IMR-90 (cell line): ENCODE measurements around the gene COL27A1. TPM values are rescaled to one million over a fixed set of nuclear protein-coding genes. Genes with fewer than 3 reads are reported as not detected.

ENCODE experiments used
- ATAC-seq: fragments of 200-7000 bp; cut with Tn5 transposase; 2 replicates; pipeline ENCODE4 v1.9.1; 2020; ENCODE audit warnings: low read depth, mild to moderate bottlenecking, moderate library complexity
- BruUV-seq: library from RNA; stranded (reverse); fragments of 400-500 nt; replicated peaks from 2 replicates; lab custom pipeline; 2021; lab: Mats Ljungman, UMichigan
- CTCF ChIA-PET: fragments of 300-600 bp; formaldehyde crosslinking; extraction: SDS; loops from one replicate; lab custom pipeline; 2021; ENCODE audit warnings: antibody characterized with exemption; lab: Yijun Ruan, JAX
- POLR2A ChIA-PET: fragments of 300-600 bp; sonication (Branson Sonifier 250); formaldehyde crosslinking; loops from one replicate; lab custom pipeline; 2022; ENCODE audit warnings: antibody characterized with exemption; ENCODE audit not compliant: unreplicated experiment; lab: Charles Lee
- DNase-seq: peaks from one replicate; pipeline ENCODE4 v3.0.0; 2013
- H2AFZ ChIP-seq: replicated peaks from 2 replicates; pipeline ENCODE3; 2013; ENCODE audit warnings: low read length, mild to moderate bottlenecking; ENCODE audit not compliant: poor library complexity
- H2AK5ac ChIP-seq: 2 replicates; pipeline ENCODE4 v1.6.1; 2013; ENCODE audit warnings: low read depth, low read length, inconsistent platforms
- H2AK9ac ChIP-seq: replicated peaks from 2 replicates; pipeline ENCODE3; 2013; ENCODE audit warnings: mild to moderate bottlenecking, low read depth, low read length, moderate library complexity; ENCODE audit not compliant: poor library complexity
- H2BK120ac ChIP-seq: 2 replicates; pipeline ENCODE4 v1.6.1; 2013; ENCODE audit warnings: low read depth, low read length, inconsistent platforms
- H2BK15ac ChIP-seq: 3 replicates; pipeline ENCODE4 v1.6.1; 2013; ENCODE audit warnings: low read depth, low read length, inconsistent platforms
- H2BK20ac ChIP-seq: 2 replicates; pipeline ENCODE4 v1.6.1; 2013; ENCODE audit warnings: low read depth, mild to moderate bottlenecking, inconsistent platforms, low read length, moderate library complexity
- H2BK5ac ChIP-seq: 2 replicates; pipeline ENCODE4 v1.6.1; 2013; ENCODE audit warnings: mild to moderate bottlenecking, low read depth, low read length, inconsistent platforms; ENCODE audit not compliant: poor library complexity, severe bottlenecking
- H3K14ac ChIP-seq: replicated peaks from 2 replicates; pipeline ENCODE4 v1.6.1; 2013; ENCODE audit warnings: low read depth, low read length, inconsistent platforms
- H3K18ac ChIP-seq: 2 replicates; pipeline ENCODE4 v1.6.1; 2013; ENCODE audit warnings: low read depth, low read length, control low read depth
- H3K23ac ChIP-seq: 2 replicates; pipeline ENCODE4 v1.6.1; 2013; ENCODE audit warnings: low read depth, low read length, inconsistent platforms
- H3K27ac ChIP-seq: 2 replicates; pipeline ENCODE4 v1.5.1; 2013; ENCODE audit warnings: mild to moderate bottlenecking, control low read depth, low read length; ENCODE audit not compliant: insufficient read depth
- H3K27me3 ChIP-seq: 2 replicates; pipeline ENCODE4 v1.6.1; 2013; ENCODE audit warnings: low read length; ENCODE audit not compliant: control insufficient read depth, insufficient read depth
- H3K36me3 ChIP-seq: 2 replicates; pipeline ENCODE4 v1.6.1; 2013; ENCODE audit warnings: low read length, mixed read lengths; ENCODE audit not compliant: control insufficient read depth, insufficient read depth
- H3K4ac ChIP-seq: 2 replicates; pipeline ENCODE4 v1.6.1; 2013; ENCODE audit warnings: low read depth, low read length, inconsistent platforms
- H3K4me1 ChIP-seq: 2 replicates; pipeline ENCODE4 v1.6.1; 2013; ENCODE audit warnings: low read length, mixed read lengths; ENCODE audit not compliant: control insufficient read depth, insufficient read depth
- H3K4me2 ChIP-seq: 2 replicates; pipeline ENCODE4 v1.6.1; 2013; ENCODE audit warnings: low read depth, mild to moderate bottlenecking, control low read depth, low read length, moderate library complexity
- H3K4me3 ChIP-seq: 2 replicates; pipeline ENCODE4 v1.5.1; 2013; ENCODE audit warnings: low read depth, mild to moderate bottlenecking, control low read depth, low read length, moderate library complexity; ENCODE audit not compliant: insufficient read depth
- H3K56ac ChIP-seq: 2 replicates; pipeline ENCODE4 v1.6.1; 2013; ENCODE audit warnings: low read length, inconsistent platforms; ENCODE audit not compliant: insufficient read depth; ENCODE audit errors: extremely low read depth
- H3K79me1 ChIP-seq, 2 experiments: 2 replicates each; pipeline ENCODE4 v1.6.1; 2013; ENCODE audit warnings: low read length in 2 of 2, inconsistent platforms in 1 of 2, low read depth in 1 of 2
- H3K9ac ChIP-seq: 2 replicates; pipeline ENCODE4 v1.6.1; 2013; ENCODE audit warnings: low read depth, low read length, control low read depth
- H3K9me1 ChIP-seq: 2 replicates; pipeline ENCODE4 v1.6.1; 2013; ENCODE audit warnings: low read length, inconsistent platforms; ENCODE audit not compliant: insufficient read depth
- H3K9me3 ChIP-seq: 2 replicates; pipeline ENCODE4 v1.6.1; 2013; ENCODE audit warnings: low read length; ENCODE audit not compliant: control insufficient read depth, insufficient read depth
- H4K20me1 ChIP-seq: 2 replicates; pipeline ENCODE4 v1.6.1; 2013; ENCODE audit warnings: low read length, inconsistent platforms; ENCODE audit not compliant: insufficient read depth
- H4K5ac ChIP-seq: 2 replicates; pipeline ENCODE4 v1.6.1; 2013; ENCODE audit warnings: mild to moderate bottlenecking, low read depth, low read length, control low read depth
- H4K8ac ChIP-seq, 2 experiments: 2 replicates each; pipeline ENCODE4 v1.6.1; 2013; ENCODE audit warnings: low read depth in 2 of 2, low read length in 2 of 2, control low read depth in 1 of 2, inconsistent platforms in 1 of 2
- H4K91ac ChIP-seq: 2 replicates; pipeline ENCODE4 v1.6.1; 2013; ENCODE audit warnings: low read depth, low read length, inconsistent platforms; ENCODE audit not compliant: insufficient read depth
- CEBPB ChIP-seq: IDR thresholded peaks from 2 replicates; pipeline ENCODE4 v1.6.1; 2012; ENCODE audit warnings: low read depth, low read length, improper control_type of control experiment
- CTCF ChIP-seq: conservative IDR thresholded peaks from 2 replicates; pipeline ENCODE4 v1.5.1; 2012; ENCODE audit warnings: mild to moderate bottlenecking, low read depth, low read length, improper control_type of control experiment
- ELK1 ChIP-seq: fragments of 150-350 bp; IDR thresholded peaks from 2 replicates; pipeline ENCODE4 v1.6.1; 2016; ENCODE audit warnings: low read depth, mild to moderate bottlenecking, low read length, moderate library complexity, borderline replicate concordance
- FOS ChIP-seq: fragments of 150-350 bp; IDR thresholded peaks from 2 replicates; pipeline ENCODE4 v1.6.1; 2016; ENCODE audit warnings: low read depth, low read length
- MAFK ChIP-seq: IDR thresholded peaks from 2 replicates; pipeline ENCODE4 v1.6.1; 2012; ENCODE audit warnings: low read depth, low read length, improper control_type of control experiment
- MAZ ChIP-seq: IDR thresholded peaks from 2 replicates; pipeline ENCODE4 v1.6.1; 2012; ENCODE audit warnings: low read depth, mild to moderate bottlenecking, low read length, improper control_type of control experiment, moderate library complexity, borderline replicate concordance
- MXI1 ChIP-seq: IDR thresholded peaks from 2 replicates; pipeline ENCODE4 v1.6.1; 2012; ENCODE audit warnings: low read depth, mild to moderate bottlenecking, low read length, moderate library complexity, borderline replicate concordance
- NFE2L2 ChIP-seq: fragments of 150-350 bp; IDR thresholded peaks from 2 replicates; pipeline ENCODE4 v1.6.1; 2016; ENCODE audit warnings: low read depth, mild to moderate bottlenecking, low read length
- POLR2A ChIP-seq: IDR thresholded peaks from 2 replicates; pipeline ENCODE4 v1.6.1; 2012; ENCODE audit warnings: mild to moderate bottlenecking, low read depth, low read length
- RAD21 ChIP-seq: IDR thresholded peaks from 2 replicates; pipeline ENCODE4 v1.6.1; 2012; ENCODE audit warnings: low read length, improper control_type of control experiment
- RCOR1 ChIP-seq: IDR thresholded peaks from 2 replicates; pipeline ENCODE4 v1.6.1; 2012; ENCODE audit warnings: mild to moderate bottlenecking, low read length, improper control_type of control experiment; ENCODE audit not compliant: insufficient replicate concordance
- RFX5 ChIP-seq: IDR thresholded peaks from 2 replicates; pipeline ENCODE4 v1.8.0; 2012; ENCODE audit warnings: low read depth, mild to moderate bottlenecking, low read length, moderate library complexity
- SMC3 ChIP-seq: fragments of 150-350 bp; IDR thresholded peaks from 2 replicates; pipeline ENCODE4 v1.6.1; 2016; ENCODE audit warnings: low read depth, mild to moderate bottlenecking, antibody characterized with exemption, low read length, moderate library complexity
- USF2 ChIP-seq: fragments of 150-350 bp; IDR thresholded peaks from 2 replicates; pipeline ENCODE4 v1.6.1; 2017; ENCODE audit warnings: mild to moderate bottlenecking, antibody characterized with exemption, low read length, low read depth
- WGBS, 2 experiments: methylation state at CpG; one replicate each; pipeline versions ENCODE4 v1.1.5 to v1.1.7; 2013; ENCODE audit warnings: missing lambda C conversion rate in 2 of 2; ENCODE audit not compliant: insufficient read length in 1 of 2; ENCODE audit errors: extremely low coverage in 2 of 2; 5-methylcytosine and 5-hydroxymethylcytosine counted together
- dilution Hi-C: fragments of 300-500 bp; cut with HindIII; formaldehyde crosslinking; loops from one replicate; pipeline ENCODE4 v1.14.3; 2018; ENCODE audit warnings: low sequenced_read_pairs; ENCODE audit not compliant: unreplicated experiment
- in situ Hi-C: fragments of 300-500 bp; cut with MboI; formaldehyde crosslinking; loops from 3 replicates; pipeline ENCODE4 v1.14.3; 2019; ENCODE audit warnings: low sequenced_read_pairs, inconsistent platforms, mixed read lengths
- intact Hi-C: fragments of 100-400 bp; cut with micrococcal nuclease; formaldehyde crosslinking; loops from 2 replicates; pipeline ENCODE4 v1.10.0; 2022
- polyA plus RNA-seq, 3 experiments: library from polyadenylated mRNA; depleted of rRNA; stranded (reverse); fragments of >200 nt; gene quantifications; 2 replicates each; pipeline ENCODE4 v1.2.3, GENCODE V29; 2012; ENCODE audit warnings: low replicate concordance in 1 of 3
- total RNA-seq: library from RNA; depleted of rRNA; stranded (reverse); fragments of >200 nt; gene quantifications from 2 replicates; pipeline ENCODE4 v1.2.3, GENCODE V29; 2012

The COL27A1 gene
- total and polyA plus RNA-seq, 2 of the 4 experiments (the other 2 are of a cell fraction), result 3.2 to 18.3 TPM

- Histone ChIP-seq H3K9ac (no peak overlapping the region), H3K56ac (no peak overlapping the region), H3K79me1 (peaks cover 5 to 17% of the 10 kb centered on the region in 2 experiments; a peak in 3 of 4 replicates), H3K23ac (no peak overlapping the region), H4K20me1 (peaks cover 4% of the 10 kb centered on the region), H3K4me3 (no peak overlapping the region), H3K4me1 (peaks cover 21% of the 10 kb centered on the region), H3K14ac (no peak overlapping the region), H2BK20ac (no peak overlapping the region), H3K9me1 (peaks cover 26% of the 10 kb centered on the region), H2AFZ (no peak overlapping the region), H2BK120ac (no peak overlapping the region), H3K9me3 (no peaks in the 10 kb centered on the region), H2BK15ac (no peak overlapping the region), H3K4ac (no peak overlapping the region), H3K4me2 (no peak overlapping the region), H4K5ac (no peak overlapping the region), H2AK5ac (peak overlapping the region; percentile 4; the same call in 1 of the 2 replicates), H3K18ac (no peak overlapping the region), H3K27ac (no peak overlapping the region), H3K27me3 (no peaks in the 10 kb centered on the region), H3K36me3 (peaks cover 7% of the 10 kb centered on the region; the same call in 1 of the 2 replicates), H2BK5ac (no peak overlapping the region), H4K8ac (no peak overlapping the region), H4K91ac (no peak overlapping the region), H2AK9ac (no peak overlapping the region)
- ATAC-seq (no peak), DNase-seq (no peak)
- intact Hi-C loops, result no loop called here
- 90% methylated on average over 5 of the region's 7 CpGs; no CpG with 5 or more reads in 1 of the 2 experiments for WGBS, 2 experiments
- ChIA-PET CTCF (no interaction called here), POLR2A (no interaction called here)
- TF ChIP-seq NFE2L2 (no peak), CTCF (no peak), ELK1 (no peak), USF2 (no peak), MAZ (no peak), SMC3 (no peak), CEBPB (no peak), FOS (no peak), RAD21 (no peak), POLR2A (no peak), RFX5 (no peak), MAFK (no peak), RCOR1 (no peak), MXI1 (no peak)
- dilution Hi-C loops, result no loop called here
- BruUV-seq, result no TSS peak
- in situ Hi-C loops, result no loop called here
Measured at GRCh38 chr9:114273461-114273881, 118.1 kb downstream of the COL27A1 start.
